ENCODE data around the gene CRKL.
"Not testable (repeated sequence)": the region's sequence is repeated elsewhere in the genome, so short reads cannot be mapped to it uniquely, and the experiment has no call there.

Gene CRKL

DNA sequence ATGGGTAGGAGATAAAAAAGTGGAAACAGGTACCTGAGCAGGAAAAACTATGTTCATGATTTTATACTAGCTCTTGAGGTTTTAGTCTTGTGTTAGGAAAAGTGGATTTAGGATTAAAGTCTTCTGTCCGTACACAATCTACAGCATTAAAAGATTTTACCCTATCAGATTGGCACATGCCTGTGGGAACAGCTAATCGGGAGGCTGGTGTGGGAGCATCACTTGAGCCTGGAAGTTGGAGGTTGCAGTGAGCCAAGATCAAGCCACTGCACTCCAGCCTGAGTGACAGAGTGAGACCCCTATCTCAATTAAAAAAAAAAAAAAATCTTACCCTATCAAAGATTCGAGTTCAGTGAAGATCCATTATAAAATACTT is 12.2 kb upstream of the CRKL start:
- H3K4me3 ChIP-seq (ENCODE audit: low read depth, low read length): no peak overlapping the region
- TF ChIP-seq, protein P1, sequence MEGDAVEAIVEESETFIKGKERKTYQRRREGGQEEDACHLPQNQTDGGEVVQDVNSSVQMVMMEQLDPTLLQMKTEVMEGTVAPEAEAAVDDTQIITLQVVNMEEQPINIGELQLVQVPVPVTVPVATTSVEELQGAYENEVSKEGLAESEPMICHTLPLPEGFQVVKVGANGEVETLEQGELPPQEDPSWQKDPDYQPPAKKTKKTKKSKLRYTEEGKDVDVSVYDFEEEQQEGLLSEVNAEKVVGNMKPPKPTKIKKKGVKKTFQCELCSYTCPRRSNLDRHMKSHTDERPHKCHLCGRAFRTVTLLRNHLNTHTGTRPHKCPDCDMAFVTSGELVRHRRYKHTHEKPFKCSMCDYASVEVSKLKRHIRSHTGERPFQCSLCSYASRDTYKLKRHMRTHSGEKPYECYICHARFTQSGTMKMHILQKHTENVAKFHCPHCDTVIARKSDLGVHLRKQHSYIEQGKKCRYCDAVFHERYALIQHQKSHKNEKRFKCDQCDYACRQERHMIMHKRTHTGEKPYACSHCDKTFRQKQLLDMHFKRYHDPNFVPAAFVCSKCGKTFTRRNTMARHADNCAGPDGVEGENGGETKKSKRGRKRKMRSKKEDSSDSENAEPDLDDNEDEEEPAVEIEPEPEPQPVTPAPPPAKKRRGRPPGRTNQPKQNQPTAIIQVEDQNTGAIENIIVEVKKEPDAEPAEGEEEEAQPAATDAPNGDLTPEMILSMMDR (IDR thresholded peaks at IDR 0.05; ENCODE audit: low read depth, low read length, missing control alignments): no peak
- H3K27ac ChIP-seq: no peak overlapping the region
- in situ Hi-C loops (cut with HindIII; ENCODE audit: low pct_ligation_motif_present, low sequenced_read_pairs): no loop called here
- no peaks in the 10 kb centered on the region for H3K27me3 ChIP-seq (replicated peaks)
- no peaks in the 10 kb centered on the region for H3K36me3 ChIP-seq (replicated peaks)
- DNase-seq: no peak

DNA sequence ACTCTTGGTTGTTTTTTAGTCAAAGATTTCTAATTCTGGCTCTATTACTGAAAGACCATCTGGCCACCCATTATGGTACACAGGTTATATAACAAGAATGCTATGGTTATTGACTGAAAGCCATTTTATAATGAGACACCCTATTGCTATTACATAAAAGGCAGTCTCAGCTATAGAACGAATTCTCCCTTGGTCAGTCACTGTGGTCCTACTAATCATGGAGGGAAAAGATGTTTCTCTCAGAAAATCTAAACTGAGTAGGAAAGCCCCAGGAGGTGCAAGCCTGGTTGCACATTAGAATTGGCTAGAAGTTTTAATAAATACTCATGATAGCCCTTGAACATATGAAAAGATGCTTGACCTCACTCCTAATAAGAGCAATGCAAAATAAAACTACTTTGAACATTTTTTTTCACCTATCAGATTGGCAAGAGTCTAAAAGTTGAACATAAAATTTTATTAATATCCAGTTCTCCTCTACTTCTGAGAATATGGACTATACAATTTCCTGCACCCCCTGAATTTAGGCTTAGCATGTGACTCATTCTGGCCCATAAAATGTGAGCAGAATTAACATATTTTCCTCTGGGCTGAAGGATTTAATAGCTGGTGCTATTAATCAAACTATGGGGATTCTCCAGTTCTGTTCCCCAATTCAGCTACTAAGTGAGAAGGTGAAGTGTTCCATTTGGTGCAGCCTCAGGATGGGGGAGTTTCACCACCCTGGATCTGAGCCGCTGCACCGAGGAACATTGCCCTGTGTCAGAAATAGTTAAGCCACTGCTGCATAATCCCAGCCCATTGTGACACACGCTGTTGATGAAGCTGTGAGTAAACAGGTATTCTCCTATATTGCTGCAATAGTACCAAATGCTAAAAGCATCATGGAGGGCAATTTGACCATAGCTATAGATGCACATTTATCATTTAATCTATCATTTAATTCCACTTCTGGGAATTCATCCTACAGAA is 11.5 kb upstream of the CRKL start:
- Histone ChIP-seq H3K36me3 (replicated peaks) (no peaks in the 10 kb centered on the region), H3K4me3 (ENCODE audit: low read depth, low read length) (no peak overlapping the region), H3K27ac (no peak overlapping the region), H3K27me3 (replicated peaks) (no peaks in the 10 kb centered on the region)
- in situ Hi-C loops (cut with HindIII; ENCODE audit: low pct_ligation_motif_present, low sequenced_read_pairs): no loop called here
- DNase-seq: no peak
- TF ChIP-seq, protein P1 (IDR thresholded peaks at IDR 0.05; ENCODE audit: low read depth, low read length, missing control alignments): no peak

DNA sequence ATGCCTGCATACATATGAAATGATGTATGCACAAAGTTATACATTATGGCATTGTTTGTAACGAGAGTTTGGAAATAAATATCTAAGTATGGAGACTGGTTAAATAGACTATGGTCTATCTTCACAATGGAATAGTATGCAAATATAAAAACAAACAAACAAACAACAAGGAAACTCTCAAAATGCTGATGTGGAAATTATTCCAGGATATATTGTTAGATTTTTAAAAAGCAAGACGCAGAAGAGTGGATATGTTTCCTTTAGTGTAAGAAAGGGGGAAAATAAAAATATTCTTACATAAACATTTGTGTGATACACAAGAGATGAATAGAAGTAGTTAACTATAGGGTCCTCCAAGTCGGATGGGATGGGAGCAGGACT is 10.8 kb upstream of the CRKL start:
- TF ChIP-seq, protein P1 (IDR thresholded peaks at IDR 0.05; ENCODE audit: low read depth, low read length, missing control alignments): no peak

DNA sequence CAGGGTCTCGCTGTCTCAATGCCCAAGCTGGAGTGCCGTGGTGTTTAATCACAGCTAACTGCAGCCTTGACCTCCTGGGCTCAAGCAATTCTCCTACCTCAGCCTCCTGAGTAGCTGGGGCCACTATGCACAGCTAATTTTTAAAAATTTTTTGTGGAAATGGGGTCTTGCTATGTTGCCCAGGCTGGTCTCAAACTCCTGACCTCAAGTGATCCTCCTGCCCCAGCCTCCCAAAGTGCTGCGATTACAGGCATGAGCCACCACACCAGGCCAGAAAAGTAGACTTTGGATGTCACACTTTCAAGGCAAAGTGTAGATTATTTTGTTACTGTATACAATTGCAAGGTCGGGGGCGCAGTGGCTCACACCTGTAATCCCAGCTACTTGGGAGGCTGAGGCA is 8.5 kb upstream of the CRKL start:
- H3K4me3 ChIP-seq (ENCODE audit: low read depth, low read length); in situ Hi-C loops (cut with HindIII; ENCODE audit: low pct_ligation_motif_present, low sequenced_read_pairs): not testable (repeated sequence)

More for the DNA sequence above, 10.8 kb upstream of the CRKL start:
- no peaks in the 10 kb centered on the region for H3K36me3 ChIP-seq (replicated peaks)
- no peaks in the 10 kb centered on the region for H3K27me3 ChIP-seq (replicated peaks)
- in situ Hi-C loops (cut with HindIII; ENCODE audit: low pct_ligation_motif_present, low sequenced_read_pairs): no loop called here
- H3K27ac ChIP-seq: no peak overlapping the region
- H3K4me3 ChIP-seq (ENCODE audit: low read depth, low read length): no peak overlapping the region
- no peak for DNase-seq

DNA sequence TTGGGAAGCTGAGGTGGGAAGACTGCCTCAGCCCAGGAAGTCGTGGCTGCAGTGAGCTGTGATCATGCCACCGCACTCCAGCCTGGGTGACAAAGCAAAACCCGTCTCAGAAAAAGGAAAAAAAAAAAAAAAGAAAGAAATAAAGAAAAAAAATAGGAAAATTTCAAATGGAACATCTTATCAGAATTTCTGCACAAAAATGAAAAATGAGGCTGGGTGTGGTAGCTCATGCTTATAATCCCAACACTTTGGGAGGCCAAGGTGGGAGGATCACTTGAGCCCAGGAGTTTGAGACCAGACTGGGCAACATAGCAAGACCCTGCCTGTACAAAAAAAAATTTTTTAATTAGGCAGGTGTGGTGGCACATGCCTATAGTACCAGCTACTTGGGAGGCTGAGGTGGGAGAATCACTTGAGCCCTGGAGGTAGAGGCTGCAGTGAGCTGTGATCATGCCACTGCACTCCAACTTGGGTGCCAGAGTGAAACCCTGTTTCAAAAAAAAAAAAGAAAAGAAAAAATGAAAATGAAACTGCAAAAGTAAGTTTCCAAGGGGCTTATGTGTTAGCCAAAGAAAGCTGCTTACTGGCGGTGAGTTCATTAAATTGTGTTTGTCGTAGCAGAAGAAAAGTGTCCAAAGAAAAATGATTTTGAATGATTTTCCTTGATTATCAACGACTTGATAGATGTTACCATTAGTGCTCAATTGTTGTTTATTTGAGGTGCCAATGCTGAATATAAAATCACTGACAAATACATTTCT is 7.5 kb upstream of the CRKL start:
- Histone ChIP-seq H3K27me3 (replicated peaks) (no peaks in the 10 kb centered on the region), H3K36me3 (replicated peaks) (no peaks in the 10 kb centered on the region), H3K4me3 (ENCODE audit: low read depth, low read length) (no peak overlapping the region), H3K27ac (no peak overlapping the region)
- no peak for DNase-seq
- TF ChIP-seq, protein P1 (IDR thresholded peaks at IDR 0.05; ENCODE audit: low read depth, low read length, missing control alignments): no peak
- in situ Hi-C loops (cut with HindIII; ENCODE audit: low pct_ligation_motif_present, low sequenced_read_pairs): no loop called here

More for the DNA sequence above, 8.5 kb upstream of the CRKL start:
- H3K27ac ChIP-seq; DNase-seq; H3K36me3 ChIP-seq (replicated peaks); H3K27me3 ChIP-seq (replicated peaks): not testable (repeated sequence)

DNA sequence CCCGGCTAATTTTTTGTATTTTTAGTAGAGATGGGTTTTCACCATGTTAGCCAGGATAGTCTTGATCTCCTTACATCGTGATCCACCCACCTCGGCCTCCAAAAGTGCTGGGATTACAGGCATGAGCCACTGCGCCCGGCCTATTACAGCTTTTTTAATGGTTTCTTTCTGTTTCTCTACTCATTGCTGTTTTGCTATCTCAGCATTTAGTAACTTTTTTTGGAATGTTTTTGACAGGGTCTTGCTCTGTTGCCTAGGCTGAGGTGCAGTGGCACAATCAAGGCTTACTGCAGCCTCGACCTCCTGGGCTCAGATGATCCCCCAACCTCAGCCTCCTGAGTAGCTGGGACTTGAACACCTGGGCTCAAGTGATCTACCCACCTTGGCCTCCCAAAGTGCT is 4.7 kb upstream of the CRKL start:
- Histone ChIP-seq H3K27me3 (replicated peaks) (no peaks in the 10 kb centered on the region), H3K36me3 (replicated peaks) (no peaks in the 10 kb centered on the region), H3K27ac (no peak overlapping the region), H3K4me3 (ENCODE audit: low read depth, low read length) (no peak overlapping the region)
- TF ChIP-seq, protein P1 (IDR thresholded peaks at IDR 0.05; ENCODE audit: low read depth, low read length, missing control alignments): no peak
- DNase-seq: no peak
- in situ Hi-C loops (cut with HindIII; ENCODE audit: low pct_ligation_motif_present, low sequenced_read_pairs): no loop called here

All from brain microvascular endothelial cell (primary cell).